Suprapubic skin (tissue), 3 donors: ENCODE data around the gene RIN1.

Experiments
- POLR2AphosphoS5 ChIP-seq, 3 donors: sonication (generic); formaldehyde crosslinking; IDR thresholded peaks; one replicate each; pipeline ENCODE4 v1.6.1; 2017; ENCODE audit warnings: antibody characterized with exemption in 3 of 3
- TF ChIP-seq, protein P1 (sequence below), 2 donors: fragments of 200-600 bp in 1 of 2; fragments of 450-650 bp in 1 of 2; sonication (generic) in 1 of 2; IDR thresholded peaks; one replicate each; pipeline ENCODE4 v1.5.1; 2016 to 2019; ENCODE audit warnings: antibody characterized with exemption in 2 of 2, mild to moderate bottlenecking in 1 of 2, moderate library complexity in 1 of 2

DNA sequence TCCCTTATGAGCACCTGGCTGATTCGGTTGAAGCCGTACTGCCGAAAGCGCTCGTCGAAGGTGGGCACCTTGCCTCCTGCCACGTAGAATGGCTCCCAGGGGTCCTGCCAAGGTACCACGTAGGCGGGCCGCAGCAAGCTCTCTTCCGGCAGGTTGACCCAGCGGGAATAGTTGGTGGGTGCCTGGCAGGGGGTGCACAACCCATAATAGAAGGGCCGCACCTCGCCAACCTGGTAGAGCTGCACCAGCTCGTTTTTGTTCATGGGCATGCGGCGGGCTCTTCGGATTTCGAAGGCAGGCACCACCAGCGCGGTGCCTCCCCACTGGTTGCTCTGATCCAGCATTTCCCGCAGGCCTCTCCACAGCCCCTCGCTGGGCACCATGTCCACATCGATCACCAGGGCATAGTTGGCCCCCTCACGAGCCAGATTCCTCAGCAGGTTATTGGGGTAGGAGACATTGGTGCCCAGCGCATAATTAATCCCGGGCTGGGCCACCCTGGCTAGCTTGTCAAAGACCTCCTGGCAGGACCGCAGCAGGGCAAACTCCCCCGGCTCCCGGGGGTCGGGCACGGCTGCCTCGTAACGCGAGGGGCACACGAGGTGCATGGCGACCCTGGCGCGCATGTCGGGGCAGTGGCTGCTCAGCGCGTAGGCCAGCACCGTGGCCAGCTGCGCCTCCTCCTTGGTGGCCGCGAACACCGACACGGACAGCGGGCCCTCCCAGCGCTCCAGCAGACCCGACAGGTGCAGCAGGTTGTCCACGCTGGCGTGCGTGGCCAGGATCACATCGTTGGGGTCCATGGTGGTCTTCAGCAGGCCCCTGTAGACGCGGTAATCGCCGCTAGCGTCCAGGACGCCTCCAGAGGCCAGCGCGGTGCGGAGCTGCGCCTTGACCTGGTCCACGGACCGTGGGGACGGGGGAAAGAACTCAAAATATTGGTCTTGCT lies 10.5 kb upstream of the RIN1 start:
- TF ChIP-seq POLR2AphosphoS5 (IDR thresholded peaks at IDR 0.05): no peak
- TF ChIP-seq, protein P1, sequence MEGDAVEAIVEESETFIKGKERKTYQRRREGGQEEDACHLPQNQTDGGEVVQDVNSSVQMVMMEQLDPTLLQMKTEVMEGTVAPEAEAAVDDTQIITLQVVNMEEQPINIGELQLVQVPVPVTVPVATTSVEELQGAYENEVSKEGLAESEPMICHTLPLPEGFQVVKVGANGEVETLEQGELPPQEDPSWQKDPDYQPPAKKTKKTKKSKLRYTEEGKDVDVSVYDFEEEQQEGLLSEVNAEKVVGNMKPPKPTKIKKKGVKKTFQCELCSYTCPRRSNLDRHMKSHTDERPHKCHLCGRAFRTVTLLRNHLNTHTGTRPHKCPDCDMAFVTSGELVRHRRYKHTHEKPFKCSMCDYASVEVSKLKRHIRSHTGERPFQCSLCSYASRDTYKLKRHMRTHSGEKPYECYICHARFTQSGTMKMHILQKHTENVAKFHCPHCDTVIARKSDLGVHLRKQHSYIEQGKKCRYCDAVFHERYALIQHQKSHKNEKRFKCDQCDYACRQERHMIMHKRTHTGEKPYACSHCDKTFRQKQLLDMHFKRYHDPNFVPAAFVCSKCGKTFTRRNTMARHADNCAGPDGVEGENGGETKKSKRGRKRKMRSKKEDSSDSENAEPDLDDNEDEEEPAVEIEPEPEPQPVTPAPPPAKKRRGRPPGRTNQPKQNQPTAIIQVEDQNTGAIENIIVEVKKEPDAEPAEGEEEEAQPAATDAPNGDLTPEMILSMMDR (IDR thresholded peaks at IDR 0.05): no peak
